ENCODE data around the gene PGP. TPM values are rescaled to one million over a fixed set of nuclear protein-coding genes. Genes with fewer than 3 reads are reported as not detected.

The PGP gene
- total RNA-seq, 1 donor from 2014 or later: 13.3 TPM

- H3K36me3 ChIP-seq: no peaks in the 10 kb centered on the region
- H3K4me3 ChIP-seq: no peak overlapping the region
- H3K9me3 ChIP-seq: no peaks in the 10 kb centered on the region
- no peak for DNase-seq
- no peak for TF ChIP-seq CTCF (IDR thresholded peaks at IDR 0.05)
- H3K27me3 ChIP-seq (ENCODE audit: low read depth): no peaks in the 10 kb centered on the region
- ATAC-seq: no peak
- no peak overlapping the region for H3K27ac ChIP-seq
- no peaks in the 10 kb centered on the region for H3K4me1 ChIP-seq
- intact Hi-C loops (cut with DNase I): no loop called here
These were observed 28.6 kb downstream of the PGP start for GRCh38 chr16:2186064-2186463.

GRCh38 chr16:2184962-2185361 is 29.7 kb downstream of the PGP start:
- Histone ChIP-seq H3K4me3 (no peak overlapping the region), H3K4me1 (no peaks in the 10 kb centered on the region), H3K36me3 (no peaks in the 10 kb centered on the region), H3K9me3 (no peaks in the 10 kb centered on the region), H3K27me3 (ENCODE audit: low read depth) (no peaks in the 10 kb centered on the region), H3K27ac (no peak overlapping the region)
- no peak for DNase-seq
- ATAC-seq: no peak
- intact Hi-C loops (cut with DNase I): no loop called here
- no peak for TF ChIP-seq CTCF (IDR thresholded peaks at IDR 0.05)

GRCh38 chr16:2184346-2184745 is 30.3 kb downstream of the PGP start:
- Histone ChIP-seq H3K36me3 (no peaks in the 10 kb centered on the region), H3K4me3 (no peak overlapping the region), H3K4me1 (no peaks in the 10 kb centered on the region), H3K9me3 (no peaks in the 10 kb centered on the region), H3K27ac (no peak overlapping the region), H3K27me3 (ENCODE audit: low read depth) (no peaks in the 10 kb centered on the region)
- DNase-seq (no peak), ATAC-seq (no peak)
- TF ChIP-seq CTCF (IDR thresholded peaks at IDR 0.05): no peak
- intact Hi-C loops (cut with DNase I): no loop called here

GRCh38 chr16:2183671-2184070 is 31.0 kb downstream of the PGP start:
- DNase-seq (no peak), ATAC-seq (no peak)
- Histone ChIP-seq H3K4me3 (no peak overlapping the region), H3K4me1 (no peaks in the 10 kb centered on the region), H3K36me3 (no peaks in the 10 kb centered on the region), H3K9me3 (no peaks in the 10 kb centered on the region), H3K27ac (no peak overlapping the region), H3K27me3 (ENCODE audit: low read depth) (no peaks in the 10 kb centered on the region)
- no peak for TF ChIP-seq CTCF (IDR thresholded peaks at IDR 0.05)
- intact Hi-C loops (cut with DNase I): no loop called here

GRCh38 chr16:2181952-2182351 is 32.7 kb downstream of the PGP start:
- H3K4me3 ChIP-seq: no peak overlapping the region
- TF ChIP-seq CTCF (IDR thresholded peaks at IDR 0.05): no peak
- no peak for ATAC-seq
- no peak overlapping the region for H3K27ac ChIP-seq
- no peak for DNase-seq
- H3K9me3 ChIP-seq: no peaks in the 10 kb centered on the region
- intact Hi-C loops (cut with DNase I): no loop called here
- no peaks in the 10 kb centered on the region for H3K27me3 ChIP-seq (ENCODE audit: low read depth)
- H3K36me3 ChIP-seq: peaks cover 13% of the 10 kb centered on the region
- H3K4me1 ChIP-seq: no peaks in the 10 kb centered on the region
